Ovary (tissue), 9 donors: ENCODE results near the gene DNAJC18. TPM values are rescaled to one million over a fixed set of nuclear protein-coding genes. Genes with fewer than 3 reads are reported as not detected.

ENCODE experiments used
- DNase-seq, 5 donors: peaks; one replicate each; pipeline ENCODE4 v3.0.0-alpha.2; 2019 to 2020
- H3K27ac ChIP-seq, 2 donors: fragments of 200-600 bp; one replicate each; pipeline versions ENCODE4 v1.5.1 to v1.8.0; 2019 to 2022
- H3K27me3 ChIP-seq: fragments of 200-600 bp; one replicate; pipeline ENCODE4 v1.8.0; 2022
- H3K36me3 ChIP-seq: fragments of 200-600 bp; sonication (generic); one replicate; pipeline ENCODE4 v1.5.1; 2019
- H3K4me1 ChIP-seq: one replicate; pipeline ENCODE4 v1.8.1; 2013; ENCODE audit warnings: mild to moderate bottlenecking, moderate library complexity; ENCODE audit not compliant: insufficient read depth
- H3K4me3 ChIP-seq: fragments of 200-600 bp; sonication (generic); one replicate; pipeline ENCODE4 v1.5.1; 2017
- H3K9me3 ChIP-seq, 2 donors: fragments of 200-600 bp in 1 of 2; sonication (generic) in 1 of 2; one replicate each; pipeline versions ENCODE4 v1.5.1 to v1.8.1; 2013 to 2019; ENCODE audit warnings: mild to moderate bottlenecking in 1 of 2, moderate library complexity in 1 of 2
- EP300 ChIP-seq: sonication (generic); formaldehyde crosslinking; IDR thresholded peaks from one replicate; pipeline ENCODE4 v1.6.1; 2017; ENCODE audit warnings: antibody characterized with exemption
- POLR2A ChIP-seq: fragments of 450-650 bp; IDR thresholded peaks from one replicate; pipeline ENCODE4 v1.6.1; 2017; ENCODE audit warnings: antibody characterized with exemption, mild to moderate bottlenecking, moderate library complexity
- WGBS, 3 donors: extraction: QIAGEN DNeasy Blood & Tissue Kit in 1 of 3; methylation state at CpG; one replicate each; pipeline versions ENCODE4 v1.1.5 to v1.1.7; 2013 to 2017; 5-methylcytosine and 5-hydroxymethylcytosine counted together
- intact Hi-C, 4 donors: fragments of 100-400 bp; cut with DNase I; formaldehyde crosslinking; loops; one replicate each; pipeline versions ENCODE4 v1.11.0 to v1.15.1; 2022 to 2023
- polyA plus RNA-seq, 2 donors: library from polyadenylated mRNA; stranded (reverse); fragments of 200-250 nt in 1 of 2; fragments of 350-450 nt in 1 of 2; fragmentation: Illumina TruSeq in 1 of 2; extraction: RNeasy Lipid Tissue Mini Kit (QIAGEN cat#74804) in 1 of 2; gene quantifications; one replicate each; pipeline ENCODE4 v1.2.3, GENCODE V29; 2013 to 2014
- total RNA-seq, 7 donors: library from RNA; depleted of rRNA in 2 of 7; stranded (reverse); fragments of >200 nt in 2 of 7; fragmentation: NEBNext Ultra II Directional in 3 of 7; extraction: Animal tissue kit (Norgen Biotek cat#: 25700) in 3 of 7; gene quantifications; one replicate each; pipeline versions ENCODE4 v1.1.0 to v1.2.4, GENCODE V29; 2016 to 2023
- TF ChIP-seq, protein P1 (sequence below), 3 donors: fragments of 450-650 bp in 2 of 3; fragments of 200-600 bp in 1 of 3; IDR thresholded peaks; one replicate each; pipeline versions ENCODE4 v1.5.1 to v1.8.0; 2016 to 2022; ENCODE audit warnings: antibody characterized with exemption in 3 of 3, mild to moderate bottlenecking in 1 of 3
- donor health status: DM: no; HTN: no; CAD: no; lungs with moderate emphysema.
- donor health status: DM: no; HTN: no; CAD: no.
- donor health status: Bipolar disorder and iron deficiency.
- donor health status: DM: yes; HTN: yes; CAD: no.
- donor health status: DM: no; HTN: no; CAD: no.
- donor health status: DM: yes; HTN: yes; CAD: no.

Gene DNAJC18
- total and polyA plus RNA-seq, 9 donors: 5.2 to 35.6 (median 22.4) TPM

DNA sequence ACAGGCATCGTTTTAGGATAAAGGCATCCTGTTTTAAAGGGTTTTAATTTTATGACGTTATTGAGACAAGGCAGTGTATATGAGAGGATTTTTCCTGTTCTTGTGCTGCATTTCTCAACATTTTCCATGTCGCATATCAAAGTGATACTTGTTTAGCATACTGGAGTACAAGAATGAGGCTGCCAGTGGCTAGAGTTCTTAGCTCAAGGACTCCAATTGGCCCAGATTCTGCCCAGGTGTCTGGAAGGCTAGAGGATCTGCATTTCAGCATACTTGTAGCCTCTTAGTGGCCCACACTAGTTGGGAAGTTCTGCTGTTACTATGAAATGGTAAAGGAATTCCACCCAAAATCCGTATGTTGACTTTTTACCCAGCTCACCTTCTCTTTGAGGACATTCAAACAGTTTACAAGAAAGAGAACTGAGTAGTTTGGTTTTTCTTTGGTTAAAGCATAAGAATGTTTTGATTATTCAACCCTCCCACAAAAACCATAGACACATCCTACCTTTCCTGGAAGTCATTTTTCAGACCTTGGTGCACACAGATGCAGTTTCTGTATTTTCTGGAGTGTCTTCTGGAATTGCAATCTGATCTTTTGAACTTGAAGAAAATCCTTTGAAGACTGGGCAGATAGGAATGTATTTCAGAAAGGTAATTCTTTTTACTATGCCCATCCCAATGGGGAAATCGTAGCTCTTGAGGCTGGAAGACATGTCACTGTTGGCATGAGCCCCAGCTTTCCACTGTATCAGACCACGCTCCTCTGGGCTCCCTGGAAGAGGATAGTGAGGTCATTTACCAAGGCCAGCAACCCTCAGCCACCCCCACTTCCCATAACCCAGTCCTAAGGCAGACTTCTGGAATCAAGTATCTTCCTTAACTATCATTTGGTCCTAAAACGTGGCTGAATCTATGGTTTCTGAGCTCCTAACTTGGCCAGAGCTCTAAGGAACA lies 67.6 kb downstream of the DNAJC18 start:
- intact Hi-C loops: no loop called here
- Histone ChIP-seq H3K4me1 (peaks cover 3% of the 10 kb centered on the region), H3K4me3 (no peak overlapping the region), H3K27ac (no peak overlapping the region), H3K9me3 (no peaks in the 10 kb centered on the region), H3K27me3 (no peaks in the 10 kb centered on the region), H3K36me3 (no peaks in the 10 kb centered on the region)
- TF ChIP-seq, protein P1, sequence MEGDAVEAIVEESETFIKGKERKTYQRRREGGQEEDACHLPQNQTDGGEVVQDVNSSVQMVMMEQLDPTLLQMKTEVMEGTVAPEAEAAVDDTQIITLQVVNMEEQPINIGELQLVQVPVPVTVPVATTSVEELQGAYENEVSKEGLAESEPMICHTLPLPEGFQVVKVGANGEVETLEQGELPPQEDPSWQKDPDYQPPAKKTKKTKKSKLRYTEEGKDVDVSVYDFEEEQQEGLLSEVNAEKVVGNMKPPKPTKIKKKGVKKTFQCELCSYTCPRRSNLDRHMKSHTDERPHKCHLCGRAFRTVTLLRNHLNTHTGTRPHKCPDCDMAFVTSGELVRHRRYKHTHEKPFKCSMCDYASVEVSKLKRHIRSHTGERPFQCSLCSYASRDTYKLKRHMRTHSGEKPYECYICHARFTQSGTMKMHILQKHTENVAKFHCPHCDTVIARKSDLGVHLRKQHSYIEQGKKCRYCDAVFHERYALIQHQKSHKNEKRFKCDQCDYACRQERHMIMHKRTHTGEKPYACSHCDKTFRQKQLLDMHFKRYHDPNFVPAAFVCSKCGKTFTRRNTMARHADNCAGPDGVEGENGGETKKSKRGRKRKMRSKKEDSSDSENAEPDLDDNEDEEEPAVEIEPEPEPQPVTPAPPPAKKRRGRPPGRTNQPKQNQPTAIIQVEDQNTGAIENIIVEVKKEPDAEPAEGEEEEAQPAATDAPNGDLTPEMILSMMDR (IDR thresholded peaks at IDR 0.05): no peak
- TF ChIP-seq POLR2A (no peak), EP300 (no peak)
- peak in 2 of 5 donors; percentile 9 to 14 for DNase-seq
- 62 to 66% (median 64%) methylated on average over 7 of the region's 7 CpGs for WGBS, 3 donors

DNA sequence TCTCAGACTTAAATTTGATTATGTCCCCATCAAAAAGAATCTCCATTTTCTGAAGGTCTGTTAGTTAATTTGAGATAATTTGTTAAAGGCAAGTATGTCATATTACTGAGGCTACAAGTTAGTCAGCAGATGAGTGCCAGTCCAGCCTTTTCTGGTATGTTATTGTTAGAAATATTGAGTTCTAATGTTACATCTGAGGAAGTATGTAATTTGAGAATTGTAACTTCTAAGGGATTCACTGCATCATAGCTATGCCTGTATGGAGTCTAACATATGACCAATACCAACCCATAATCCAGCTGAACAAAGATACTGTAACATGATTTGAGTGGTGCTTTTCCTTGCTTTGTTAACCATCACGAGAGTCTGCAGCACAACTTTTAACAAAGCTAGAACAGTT lies 70.1 kb downstream of the DNAJC18 start:
- Histone ChIP-seq H3K4me1 (peaks cover 3% of the 10 kb centered on the region), H3K36me3 (no peaks in the 10 kb centered on the region), H3K9me3 (no peaks in the 10 kb centered on the region), H3K27me3 (no peaks in the 10 kb centered on the region), H3K4me3 (no peak overlapping the region), H3K27ac (no peak overlapping the region)
- WGBS, 3 donors: 84 to 92% (median 84%) methylated on average over 1 of the region's 1 CpG
- TF ChIP-seq EP300 (no peak), POLR2A (no peak)
- TF ChIP-seq, protein P1 (IDR thresholded peaks at IDR 0.05): no peak
- DNase-seq: no peak
- intact Hi-C loops: no loop called here

DNA sequence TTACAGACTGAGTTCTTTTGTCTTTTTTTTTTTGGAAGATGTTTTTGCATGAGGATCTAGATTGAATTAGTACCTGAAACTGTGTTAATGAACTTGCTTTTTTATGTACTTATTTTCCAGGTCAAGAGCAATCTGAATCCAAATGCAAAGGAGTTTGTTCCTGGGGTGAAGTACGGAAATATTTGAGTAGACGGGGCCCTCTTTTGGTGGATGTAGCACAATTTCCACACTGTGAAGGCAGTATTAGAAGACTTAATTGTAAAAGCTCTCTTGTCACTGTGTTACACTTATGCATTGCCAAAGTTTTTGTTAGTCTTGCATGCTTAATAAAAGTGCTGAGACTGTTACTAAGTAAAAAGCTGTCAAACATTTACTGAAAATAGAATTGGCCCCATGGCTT lies 70.7 kb downstream of the DNAJC18 start:
- Histone ChIP-seq H3K36me3 (no peaks in the 10 kb centered on the region), H3K9me3 (no peaks in the 10 kb centered on the region), H3K4me1 (no peaks in the 10 kb centered on the region), H3K4me3 (no peak overlapping the region), H3K27me3 (no peaks in the 10 kb centered on the region), H3K27ac (no peak overlapping the region)
- TF ChIP-seq EP300: no peak
- TF ChIP-seq, protein P1 (IDR thresholded peaks at IDR 0.05): no peak
- no peak for TF ChIP-seq POLR2A
- intact Hi-C loops: no loop called here
- no peak for DNase-seq
- 64 to 72% (median 69%) methylated on average over 2 of the region's 2 CpGs for WGBS, 3 donors

DNA sequence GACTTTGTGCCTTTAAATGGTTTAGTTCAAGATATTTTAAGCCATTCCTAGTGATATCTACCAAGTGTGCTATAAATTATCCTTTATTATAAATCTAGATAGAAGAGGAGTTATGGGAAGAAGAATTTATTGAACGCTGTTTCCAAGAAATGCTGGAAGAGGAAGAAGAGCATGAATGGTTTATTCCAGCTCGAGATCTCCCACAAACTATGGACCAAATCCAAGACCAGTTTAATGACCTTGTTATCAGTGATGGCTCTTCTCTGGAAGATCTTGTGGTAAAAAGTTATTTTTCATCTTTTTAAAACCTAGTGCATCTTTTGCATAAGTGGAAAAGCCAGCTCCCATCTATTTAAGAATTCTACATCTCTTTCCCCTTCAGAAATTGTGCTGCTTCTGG lies 74.9 kb downstream of the DNAJC18 start:
- Histone ChIP-seq H3K4me1 (peaks cover 2% of the 10 kb centered on the region), H3K36me3 (no peaks in the 10 kb centered on the region), H3K4me3 (no peak overlapping the region), H3K9me3 (no peaks in the 10 kb centered on the region), H3K27ac (no peak overlapping the region), H3K27me3 (no peaks in the 10 kb centered on the region)
- no peak for DNase-seq
- WGBS, 3 donors: 43 to 51% (median 45%) methylated on average over 2 of the region's 2 CpGs
- TF ChIP-seq POLR2A (no peak), EP300 (no peak)
- TF ChIP-seq, protein P1 (IDR thresholded peaks at IDR 0.05): no peak
- intact Hi-C loops: no loop called here
